RWPE2 (cell line): Measurements from ENCODE around the gene OSM.

Experiments
- ATAC-seq: fragments of 200-7000 bp; cut with Tn5 transposase; 3 replicates; pipeline ENCODE4 v1.9.1; 2021; ENCODE audit warnings: low read depth
- DNase-seq: peaks from one replicate; pipeline ENCODE4 v3.0.0-alpha.2; 2020; ENCODE audit warnings: low spot score
- H3K27ac ChIP-seq: fragments of 450-650 bp; 2 replicates; pipeline ENCODE4 v1.5.1; 2017; ENCODE audit warnings: mild to moderate bottlenecking; ENCODE audit not compliant: poor library complexity, severe bottlenecking
- H3K27me3 ChIP-seq: fragments of 250-450 bp; sonication (Bioruptor Pico); 2 replicates; pipeline ENCODE4 v1.5.1; 2021; ENCODE audit warnings: mild to moderate bottlenecking, moderate library complexity; ENCODE audit not compliant: insufficient read depth, poor library complexity, severe bottlenecking
- H3K36me3 ChIP-seq: fragments of 250-450 bp; sonication (Bioruptor Pico); 2 replicates; pipeline ENCODE4 v1.5.1; 2020; ENCODE audit warnings: low read depth, mild to moderate bottlenecking, moderate library complexity
- H3K4me1 ChIP-seq: fragments of 250-450 bp; sonication (Bioruptor Pico); 2 replicates; pipeline ENCODE4 v1.5.1; 2021; ENCODE audit warnings: mild to moderate bottlenecking, moderate library complexity; ENCODE audit not compliant: insufficient read depth, poor library complexity, severe bottlenecking
- H3K4me3 ChIP-seq: fragments of 250-450 bp; sonication (Bioruptor Pico); 2 replicates; pipeline ENCODE4 v1.5.1; 2021; ENCODE audit warnings: mild to moderate bottlenecking, moderate library complexity; ENCODE audit not compliant: severe bottlenecking
- H3K9me3 ChIP-seq: fragments of 250-450 bp; sonication (Bioruptor Pico); 2 replicates; pipeline ENCODE4 v1.5.1; 2021; ENCODE audit warnings: mild to moderate bottlenecking, moderate library complexity; ENCODE audit not compliant: severe bottlenecking
- CTCF ChIP-seq: fragments of 450-650 bp; IDR thresholded peaks from one replicate; pipeline ENCODE4 v1.5.1; 2017; ENCODE audit warnings: mild to moderate bottlenecking, moderate library complexity; ENCODE audit not compliant: poor library complexity, severe bottlenecking

The OSM gene

GRCh38 chr22:30304495-30305244 is 38.0 kb upstream of the OSM start:
- no peak for TF ChIP-seq CTCF
- H3K27me3 ChIP-seq: no peaks in the 10 kb centered on the region
- H3K36me3 ChIP-seq: peaks cover 17% of the 10 kb centered on the region
- ATAC-seq: peak; percentile 40
- H3K27ac ChIP-seq: peak overlapping the region; percentile 85
- DNase-seq: no peak
- peaks cover 50% of the 10 kb centered on the region for H3K4me1 ChIP-seq
- H3K4me3 ChIP-seq: no peak overlapping the region
- H3K9me3 ChIP-seq: no peaks in the 10 kb centered on the region

- Histone ChIP-seq H3K36me3 (peaks cover 28% of the 10 kb centered on the region), H3K4me1 (peaks cover 50% of the 10 kb centered on the region)
These were observed 36.1 kb upstream of the OSM start for GRCh38 chr22:30302810-30303138.

GRCh38 chr22:30301995-30302809 is 35.6 kb upstream of the OSM start:
- DNase-seq: no peak
- H3K27ac ChIP-seq: peak overlapping the region; percentile 85
- H3K4me1 ChIP-seq: peaks cover 50% of the 10 kb centered on the region
- peak; percentile 80 for ATAC-seq
- H3K27me3 ChIP-seq: no peaks in the 10 kb centered on the region
- peaks cover 33% of the 10 kb centered on the region for H3K36me3 ChIP-seq
- H3K4me3 ChIP-seq: no peak overlapping the region
- H3K9me3 ChIP-seq: no peaks in the 10 kb centered on the region
- no peak for TF ChIP-seq CTCF

More at GRCh38 chr22:30302810-30303138, 36.1 kb upstream of the OSM start:
- Histone ChIP-seq H3K27me3 (no peaks in the 10 kb centered on the region), H3K27ac (peak overlapping the region; percentile 85), H3K9me3 (no peaks in the 10 kb centered on the region), H3K4me3 (no peak overlapping the region)
- no peak for TF ChIP-seq CTCF
- DNase-seq (no peak), ATAC-seq (no peak)

- no peak for DNase-seq
- Histone ChIP-seq H3K9me3 (no peaks in the 10 kb centered on the region), H3K36me3 (peaks cover 45% of the 10 kb centered on the region), H3K4me3 (no peak overlapping the region), H3K27me3 (no peaks in the 10 kb centered on the region), H3K4me1 (peaks cover 26% of the 10 kb centered on the region), H3K27ac (no peak overlapping the region)
- TF ChIP-seq CTCF: no peak
- ATAC-seq: no peak
These were observed 32.7 kb upstream of the OSM start for GRCh38 chr22:30299322-30299721.
